NB4 (cell line): Measurements from ENCODE around the gene CT45A6.
"Not testable (repeated sequence)": the region's sequence is repeated elsewhere in the genome, so short reads cannot be mapped to it uniquely, and the experiment has no call there.

Source experiments
- DNase-seq: peaks from one replicate; pipeline ENCODE4 v3.0.0; 2010; ENCODE audit warnings: low read depth
- H3K4me3 ChIP-seq: one replicate; pipeline ENCODE4 v1.5.1; 2011; ENCODE audit warnings: mild to moderate bottlenecking, low read depth, low read length, moderate library complexity

The CT45A6 gene, protein sequence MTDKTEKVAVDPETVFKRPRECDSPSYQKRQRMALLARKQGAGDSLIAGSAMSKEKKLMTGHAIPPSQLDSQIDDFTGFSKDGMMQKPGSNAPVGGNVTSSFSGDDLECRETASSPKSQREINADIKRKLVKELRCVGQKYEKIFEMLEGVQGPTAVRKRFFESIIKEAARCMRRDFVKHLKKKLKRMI

DNA sequence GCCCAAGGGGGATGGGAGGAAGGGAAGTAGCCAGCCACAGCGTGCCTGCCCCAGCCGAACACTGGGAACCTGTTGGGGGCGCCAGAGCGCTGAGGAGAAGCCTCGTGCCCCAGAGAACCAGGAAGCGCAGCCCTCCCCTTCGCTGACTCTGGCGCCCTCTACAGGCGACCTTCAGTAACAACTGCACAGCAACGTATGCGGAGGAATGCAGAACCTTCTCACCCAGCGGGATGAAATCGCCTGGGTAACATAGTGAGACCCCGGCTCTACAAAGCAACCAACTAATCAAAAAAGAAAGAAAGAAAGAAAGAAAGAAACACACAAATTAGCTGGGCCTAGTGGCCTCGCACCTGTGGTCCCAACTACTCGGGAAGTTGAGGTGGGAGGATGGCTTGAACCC, at the start of gene CT45A6:
Gene CT45A6, minus strand, starts transcription at position 101 of the 400 bp plus-strand sequence. CDS start 3,794 bp downstream, outside the sequence.
- H3K4me3 ChIP-seq, result not testable (repeated sequence)

DNA sequence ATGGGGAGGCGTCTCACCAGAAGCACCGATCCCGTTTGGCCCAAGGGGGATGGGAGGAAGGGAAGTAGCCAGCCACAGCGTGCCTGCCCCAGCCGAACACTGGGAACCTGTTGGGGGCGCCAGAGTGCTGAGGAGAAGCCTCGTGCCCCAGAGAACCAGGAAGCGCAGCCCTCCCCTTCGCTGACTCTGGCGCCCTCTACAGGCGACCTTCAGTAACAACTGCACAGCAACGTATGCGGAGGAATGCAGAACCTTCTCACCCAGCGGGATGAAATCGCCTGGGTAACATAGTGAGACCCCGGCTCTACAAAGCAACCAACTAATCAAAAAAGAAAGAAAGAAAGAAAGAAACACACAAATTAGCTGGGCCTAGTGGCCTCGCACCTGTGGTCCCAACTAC, 34.6 kb upstream of the CT45A6 start, which contains the start of gene CT45A7:
Gene CT45A7, minus strand, starts transcription at position 101 of the 400 bp plus-strand sequence. CDS start 3,747 bp downstream, outside the sequence.
- DNase-seq, H3K4me3 ChIP-seq: not testable (repeated sequence)

More for the DNA sequence above, at the start of gene CT45A6:
- not testable (repeated sequence) for DNase-seq

DNA sequence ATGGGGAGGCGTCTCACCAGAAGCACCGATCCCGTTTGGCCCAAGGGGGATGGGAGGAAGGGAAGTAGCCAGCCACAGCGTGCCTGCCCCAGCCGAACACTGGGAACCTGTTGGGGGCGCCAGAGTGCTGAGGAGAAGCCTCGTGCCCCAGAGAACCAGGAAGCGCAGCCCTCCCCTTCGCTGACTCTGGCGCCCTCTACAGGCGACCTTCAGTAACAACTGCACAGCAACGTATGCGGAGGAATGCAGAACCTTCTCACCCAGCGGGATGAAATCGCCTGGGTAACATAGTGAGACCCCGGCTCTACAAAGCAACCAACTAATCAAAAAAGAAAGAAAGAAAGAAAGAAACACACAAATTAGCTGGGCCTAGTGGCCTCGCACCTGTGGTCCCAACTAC, 17.3 kb upstream of the CT45A6 start, which contains the start of gene CT45A2:
Gene CT45A2, minus strand, starts transcription at position 101 of the 400 bp plus-strand sequence. CDS start 3,747 bp downstream, outside the sequence.
- not testable (repeated sequence) for H3K4me3 ChIP-seq, DNase-seq

DNA sequence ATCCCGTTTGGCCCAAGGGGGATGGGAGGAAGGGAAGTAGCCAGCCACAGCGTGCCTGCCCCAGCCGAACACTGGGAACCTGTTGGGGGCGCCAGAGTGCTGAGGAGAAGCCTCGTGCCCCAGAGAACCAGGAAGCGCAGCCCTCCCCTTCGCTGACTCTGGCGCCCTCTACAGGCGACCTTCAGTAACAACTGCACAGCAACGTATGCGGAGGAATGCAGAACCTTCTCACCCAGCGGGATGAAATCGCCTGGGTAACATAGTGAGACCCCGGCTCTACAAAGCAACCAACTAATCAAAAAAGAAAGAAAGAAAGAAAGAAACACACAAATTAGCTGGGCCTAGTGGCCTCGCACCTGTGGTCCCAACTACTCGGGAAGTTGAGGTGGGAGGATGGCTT, 17.2 kb downstream of the CT45A6 start, which contains the start of gene CT45A5:
Gene CT45A5, minus strand, starts transcription at position 101 of the 400 bp plus-strand sequence. CDS start 3,774 bp downstream, outside the sequence.
- not testable (repeated sequence) for H3K4me3 ChIP-seq, DNase-seq

DNA sequence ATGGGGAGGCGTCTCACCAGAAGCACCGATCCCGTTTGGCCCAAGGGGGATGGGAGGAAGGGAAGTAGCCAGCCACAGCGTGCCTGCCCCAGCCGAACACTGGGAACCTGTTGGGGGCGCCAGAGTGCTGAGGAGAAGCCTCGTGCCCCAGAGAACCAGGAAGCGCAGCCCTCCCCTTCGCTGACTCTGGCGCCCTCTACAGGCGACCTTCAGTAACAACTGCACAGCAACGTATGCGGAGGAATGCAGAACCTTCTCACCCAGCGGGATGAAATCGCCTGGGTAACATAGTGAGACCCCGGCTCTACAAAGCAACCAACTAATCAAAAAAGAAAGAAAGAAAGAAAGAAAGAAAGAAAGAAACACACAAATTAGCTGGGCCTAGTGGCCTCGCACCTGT, 34.5 kb downstream of the CT45A6 start, which contains the start of gene CT45A3:
Gene CT45A3, minus strand, starts transcription at position 101 of the 400 bp plus-strand sequence. CDS start 3,747 bp downstream, outside the sequence.
- not testable (repeated sequence) for DNase-seq, H3K4me3 ChIP-seq

DNA sequence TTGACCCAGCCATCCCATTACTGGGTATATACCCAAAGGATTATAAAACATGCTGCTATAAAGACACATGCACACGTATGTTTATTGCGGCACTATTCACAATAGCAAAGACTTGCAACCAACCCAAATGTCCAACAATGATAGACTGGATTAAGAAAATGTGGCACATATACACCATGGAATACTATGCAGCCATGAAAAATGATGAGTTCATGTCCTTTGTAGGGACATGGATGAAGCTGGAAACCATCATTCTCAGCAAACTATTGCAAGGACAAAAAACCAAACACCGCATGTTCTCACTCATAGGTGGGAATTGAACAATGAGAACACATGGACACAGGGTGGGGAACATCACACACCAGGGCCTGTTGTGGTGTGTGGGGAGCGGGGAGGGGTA, 57.8 kb downstream of the CT45A6 start:
- not testable (repeated sequence) for H3K4me3 ChIP-seq, DNase-seq
